ENCODE data around the gene RIOK3.
"Not testable (repeated sequence)": the region's sequence is repeated elsewhere in the genome, so short reads cannot be mapped to it uniquely, and the experiment has no call there.

Gene RIOK3

GRCh38 chr18:23451491-23451890 is 1.6 kb upstream of the RIOK3 start:
- DNase-seq = no peak

GRCh38 chr18:23452347-23452727 is 750 bp upstream of the RIOK3 start:
- DNase-seq = no peak

GRCh38 chr18:23453680-23454058 is 582 bp downstream of the RIOK3 start:
- no peak for DNase-seq

GRCh38 chr18:23456835-23457234 is 3.7 kb downstream of the RIOK3 start:
- no peak for DNase-seq

- DNase-seq = no peak
Observed at GRCh38 chr18:23458830-23459529, 5.9 kb downstream of the RIOK3 start.

GRCh38 chr18:23459530-23459921 is 6.4 kb downstream of the RIOK3 start:
- DNase-seq = no peak

GRCh38 chr18:23460285-23461273 is 7.5 kb downstream of the RIOK3 start:
- DNase-seq = no peak

GRCh38 chr18:23462876-23463275 is 9.8 kb downstream of the RIOK3 start:
- DNase-seq = no peak

- no peak for DNase-seq
Observed at GRCh38 chr18:23468753-23469459, 15.8 kb downstream of the RIOK3 start.

- DNase-seq = no peak
Observed at GRCh38 chr18:23470620-23471387, 17.7 kb downstream of the RIOK3 start.

GRCh38 chr18:23471486-23471885 is 18.4 kb downstream of the RIOK3 start:
- no peak for DNase-seq

- no peak for DNase-seq
Observed at GRCh38 chr18:23479829-23480505, 26.9 kb downstream of the RIOK3 start.

GRCh38 chr18:23484561-23485182 is 31.6 kb downstream of the RIOK3 start:
- DNase-seq = no peak

GRCh38 chr18:23485386-23485785 is 32.3 kb downstream of the RIOK3 start:
- no peak for DNase-seq

- peak in 1 of 2 donors; percentile 19 for DNase-seq
Observed at GRCh38 chr18:23487738-23488570, 34.9 kb downstream of the RIOK3 start.

GRCh38 chr18:23489586-23489985 is 36.5 kb downstream of the RIOK3 start:
- DNase-seq = not testable (repeated sequence)

- no peak for DNase-seq
Observed at GRCh38 chr18:23493654-23494053, 40.6 kb downstream of the RIOK3 start.

GRCh38 chr18:23494992-23495391 is 41.9 kb downstream of the RIOK3 start:
- DNase-seq = no peak

- no peak for DNase-seq
Observed at GRCh38 chr18:23495723-23496440, 42.8 kb downstream of the RIOK3 start.

GRCh38 chr18:23498117-23498516 is 45.0 kb downstream of the RIOK3 start:
- no peak for DNase-seq

Measured in stimulated activated CD4-positive, alpha-beta T cell treated with anti-CD3 and anti-CD28 coated beads, Interleukin-2, amount 100 ng/mL, for 48 hours (primary cell).